Thyroid gland (tissue), 4 donors: Measurements from ENCODE around the gene VPS13C.

Experiments used
- CTCF ChIP-seq, 6 experiments: fragments of 200-600 bp in 3 of 6; fragments of 450-650 bp in 3 of 6; sonication (generic) in 3 of 6; IDR thresholded peaks; one replicate each; pipeline ENCODE4 v1.5.1; 2016 to 2019; ENCODE audit warnings: antibody characterized with exemption in 6 of 6, mild to moderate bottlenecking in 2 of 6, inconsistent platforms in 1 of 6, moderate library complexity in 1 of 6
- POLR2A ChIP-seq, 2 donors: fragments of 450-650 bp; IDR thresholded peaks; one replicate each; pipeline ENCODE4 v1.6.1; 2017; ENCODE audit warnings: antibody characterized with exemption in 2 of 2, mild to moderate bottlenecking in 2 of 2, moderate library complexity in 1 of 2

- no peak for TF ChIP-seq POLR2A (IDR thresholded peaks at IDR 0.05)
- no peak for TF ChIP-seq CTCF (IDR thresholded peaks at IDR 0.05)
These were observed 251.0 kb downstream of the VPS13C start for GRCh38 chr15:61809216-61809615.
